HUES48 (cell line): ENCODE data around the gene NDUFA1.
"Not testable (repeated sequence)": the region's sequence is repeated elsewhere in the genome, so short reads cannot be mapped to it uniquely, and the experiment has no call there.

ENCODE experiments used
- H3K27ac ChIP-seq: one replicate; pipeline ENCODE4 v1.7.0; 2013; ENCODE audit warnings: low read depth, low read length, inconsistent platforms
- H3K27me3 ChIP-seq: 2 replicates; pipeline ENCODE4 v1.6.1; 2013; ENCODE audit warnings: mild to moderate bottlenecking, low read length; ENCODE audit not compliant: control insufficient read depth, insufficient read depth
- H3K36me3 ChIP-seq: 2 replicates; pipeline ENCODE4 v1.6.1; 2013; ENCODE audit warnings: low read length; ENCODE audit not compliant: control insufficient read depth, insufficient read depth
- H3K4me1 ChIP-seq: 2 replicates; pipeline ENCODE4 v1.6.1; 2013; ENCODE audit warnings: mild to moderate bottlenecking, low read length; ENCODE audit not compliant: control insufficient read depth, insufficient read depth
- H3K4me3 ChIP-seq: 2 replicates; pipeline ENCODE4 v1.5.1; 2013; ENCODE audit warnings: mild to moderate bottlenecking, low read depth, low read length
- H3K9ac ChIP-seq: 2 replicates; pipeline ENCODE4 v1.6.1; 2013; ENCODE audit warnings: mild to moderate bottlenecking, low read depth, low read length, moderate library complexity
- H3K9me3 ChIP-seq: 2 replicates; pipeline ENCODE4 v1.6.1; 2013; ENCODE audit warnings: low read length; ENCODE audit not compliant: control insufficient read depth, insufficient read depth

The NDUFA1 gene

DNA sequence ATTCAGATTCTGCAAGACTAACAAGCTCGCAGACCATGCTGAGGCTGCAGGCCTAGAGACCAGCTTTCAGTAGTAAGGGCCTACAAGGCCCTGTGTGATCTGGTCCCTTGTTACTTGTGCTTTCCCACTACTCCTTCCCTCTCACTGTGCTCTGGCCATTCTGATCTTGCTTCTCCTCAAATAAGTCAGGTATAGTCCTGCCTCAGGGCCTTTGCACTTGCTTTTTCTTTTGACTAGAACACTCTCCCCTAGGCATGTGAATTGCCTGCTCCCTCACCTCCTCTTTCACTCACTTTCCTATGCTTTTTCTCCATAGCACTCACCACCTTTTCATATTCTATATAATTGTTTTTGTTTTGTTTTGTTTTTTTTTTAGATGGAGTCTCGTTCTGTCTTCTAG, 46.2 kb downstream of the NDUFA1 start:
- no peak overlapping the region for H3K27ac ChIP-seq
- no peaks in the 10 kb centered on the region for H3K27me3 ChIP-seq
- H3K36me3 ChIP-seq = no peaks in the 10 kb centered on the region
- H3K9me3 ChIP-seq = peaks cover 32% of the 10 kb centered on the region
- no peaks in the 10 kb centered on the region for H3K4me1 ChIP-seq
- no peak overlapping the region for H3K4me3 ChIP-seq
- H3K9ac ChIP-seq = no peak overlapping the region

- H3K4me1 ChIP-seq = no peaks in the 10 kb centered on the region
- H3K4me3 ChIP-seq = no peak overlapping the region
- H3K27ac ChIP-seq = no peak overlapping the region
- no peaks in the 10 kb centered on the region for H3K27me3 ChIP-seq
- H3K9me3 ChIP-seq = peaks cover 32% of the 10 kb centered on the region
- no peaks in the 10 kb centered on the region for H3K36me3 ChIP-seq
- H3K9ac ChIP-seq = no peak overlapping the region
Observed at GRCh38 chrX:119919835-119920585, 48.4 kb downstream of the NDUFA1 start.

DNA sequence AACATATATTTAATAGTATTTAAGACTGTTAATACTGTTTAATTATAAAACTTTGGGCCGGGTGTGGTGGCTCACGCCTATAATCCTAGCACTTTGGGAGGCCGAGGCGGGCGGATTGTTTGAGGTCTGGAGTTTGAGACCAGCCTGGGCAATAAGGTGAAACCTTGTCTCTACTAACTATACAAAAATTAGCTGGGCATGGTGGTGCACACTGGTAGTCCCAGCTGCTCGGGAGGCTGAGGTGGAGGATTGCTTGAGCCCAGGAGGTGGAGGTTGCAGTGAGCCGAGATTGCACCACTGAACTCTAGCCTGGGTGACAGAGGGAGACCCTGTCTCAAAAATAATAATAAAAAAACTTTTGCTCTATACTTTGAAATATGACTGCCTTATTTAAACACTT, 50.8 kb downstream of the NDUFA1 start:
- peaks cover 30% of the 10 kb centered on the region for H3K9me3 ChIP-seq
- H3K36me3 ChIP-seq, H3K27ac ChIP-seq, H3K4me1 ChIP-seq, H3K4me3 ChIP-seq, H3K9ac ChIP-seq, H3K27me3 ChIP-seq: not testable (repeated sequence)
